Measurements from ENCODE around the gene FAM118B. TPM values are rescaled to one million over a fixed set of nuclear protein-coding genes. Genes with fewer than 3 reads are reported as not detected.

Gene FAM118B
- total RNA-seq, result 10 to 100 TPM in 6 of 7 donors, 1 to 10 TPM in 1; 7.3 to 18.5 (median 12.7) TPM
- 10 to 100 TPM in 1 of 2 donors, 1 to 10 TPM in 1; 7.4 to 18.9 TPM for polyA plus RNA-seq
- long read RNA-seq, donor 1, transcript FAM118B-209 (9 exons, 2,402 nt), result major isoform, 48 of 97 reads
- long read RNA-seq, donor 1, partial matches to known transcripts, result 0 of 97 reads
- long read RNA-seq, donor 1, other reads (novel, unspliced or antisense), result 47 of 97 reads
- long read RNA-seq, donor 2, transcript FAM118B-209 (9 exons, 2,402 nt), result major isoform, 13 of 162 reads
- long read RNA-seq, donor 2, partial matches to known transcripts, result 114 of 162 reads
- long read RNA-seq, donor 2, other reads (novel, unspliced or antisense), result 33 of 162 reads
- long read RNA-seq, donor 3, transcript FAM118B-209 (9 exons, 2,402 nt), result major isoform, 7 of 17 reads
- long read RNA-seq, donor 3, partial matches to known transcripts, result 0 of 17 reads
- long read RNA-seq, donor 3, other reads (novel, unspliced or antisense), result 10 of 17 reads

GRCh38 chr11:126211236-126212088, at the start of gene FAM118B, which contains the start of gene RPUSD4:
Gene FAM118B, plus strand, starts transcription at chr11:126211782. Its CDS starts 23,220 bp downstream, at chr11:126235002.
Gene RPUSD4, minus strand, starts transcription at chr11:126211650. Its CDS starts 12 bp downstream, at chr11:126211638.
- peaks cover 3% of the 10 kb centered on the region for H3K4me1 ChIP-seq (ENCODE audit: insufficient read depth)
- DNase-seq, result peak; percentile 98 to 99 (median 99)
- no peaks in the 10 kb centered on the region for H3K27me3 ChIP-seq
- H3K9me3 ChIP-seq, result no peaks in the 10 kb centered on the region
- WGBS, 3 donors, result 0% methylated on average over 58 to 62 of the region's 62 CpGs
- no peaks in the 10 kb centered on the region for H3K36me3 ChIP-seq
- H3K4me3 ChIP-seq, result peak within 1 kb of the TSS; percentile 87
- TF ChIP-seq EP300 (IDR thresholded peaks at IDR 0.05) (no peak), POLR2A (IDR thresholded peaks at IDR 0.05) (peak; percentile 66)
- intact Hi-C loops (cut with DNase I), result loop anchor here in 3 of 4 donors (5.0 kb wide), 2 partner anchors 56 to 71 kb away; partner anchors contain the start of genes FOXRED1 (in 2 of the 3), SRPRA (in 2 of the 3) and TIRAP (in 1 of the 3)
- H3K27ac ChIP-seq, result no peak within 1 kb of the TSS

- Histone ChIP-seq H3K27me3 (no peaks in the 10 kb centered on the region), H3K4me3 (no peak overlapping the region), H3K4me1 (ENCODE audit: insufficient read depth) (no peaks in the 10 kb centered on the region), H3K36me3 (no peaks in the 10 kb centered on the region), H3K27ac (no peak overlapping the region), H3K9me3 (no peaks in the 10 kb centered on the region)
- WGBS, 3 donors, result 83 to 93% (median 90%) methylated on average over 14 of the region's 14 CpGs
- DNase-seq, result no peak
- intact Hi-C loops (cut with DNase I), result no loop called here
- TF ChIP-seq EP300 (IDR thresholded peaks at IDR 0.05) (no peak), POLR2A (IDR thresholded peaks at IDR 0.05) (no peak), CTCF (IDR thresholded peaks at IDR 0.05) (no peak)
Measured at GRCh38 chr11:126162306-126163030, 49.1 kb upstream of the FAM118B start.

- TF ChIP-seq POLR2A (IDR thresholded peaks at IDR 0.05), result no peak
- peak; percentile 13 for TF ChIP-seq EP300 (IDR thresholded peaks at IDR 0.05)
- no peaks in the 10 kb centered on the region for H3K4me1 ChIP-seq (ENCODE audit: insufficient read depth)
- DNase-seq, result peak in 1 of 5 donors; percentile 39
- H3K27me3 ChIP-seq, result no peaks in the 10 kb centered on the region
- 73 to 84% (median 83%) methylated on average over 22 of the region's 22 CpGs for WGBS, 3 donors
- H3K4me3 ChIP-seq, result no peak overlapping the region
- no peaks in the 10 kb centered on the region for H3K36me3 ChIP-seq
- no peak overlapping the region for H3K27ac ChIP-seq
- H3K9me3 ChIP-seq, result no peaks in the 10 kb centered on the region
- intact Hi-C loops (cut with DNase I), result no loop called here
Measured at GRCh38 chr11:126163074-126163700, 48.4 kb upstream of the FAM118B start.

- no peaks in the 10 kb centered on the region for H3K4me1 ChIP-seq (ENCODE audit: insufficient read depth)
- intact Hi-C loops (cut with DNase I), result no loop called here
- no peaks in the 10 kb centered on the region for H3K9me3 ChIP-seq
- no peaks in the 10 kb centered on the region for H3K27me3 ChIP-seq
- 91 to 95% (median 91%) methylated on average over 9 of the region's 9 CpGs for WGBS, 3 donors
- DNase-seq, result no peak
- H3K36me3 ChIP-seq, result no peaks in the 10 kb centered on the region
- H3K4me3 ChIP-seq, result no peak overlapping the region
- TF ChIP-seq EP300 (IDR thresholded peaks at IDR 0.05) (no peak), CTCF (IDR thresholded peaks at IDR 0.05) (no peak), POLR2A (IDR thresholded peaks at IDR 0.05) (no peak)
- H3K27ac ChIP-seq, result no peak overlapping the region
Measured at GRCh38 chr11:126163779-126164178, 47.8 kb upstream of the FAM118B start.
